HepG2 (cell line): ENCODE measurements around the gene TRIM4. TPM values are rescaled to one million over a fixed set of nuclear protein-coding genes. Genes with fewer than 3 reads are reported as not detected.

Source experiments
- ATAC-seq: fragments of 200-7000 bp; cut with Tn5 transposase; 3 replicates; pipeline ENCODE4 v1.9.1; 2020; ENCODE audit warnings: mild to moderate bottlenecking, moderate library complexity
- BruUV-seq: library from RNA; stranded (reverse); fragments of 400-500 nt; replicated peaks from 2 replicates; lab custom pipeline; 2021; lab: Mats Ljungman, UMichigan
- CTCF ChIA-PET: fragments of 300-600 bp; formaldehyde crosslinking; extraction: SDS; loops from one replicate; lab custom pipeline; 2021; ENCODE audit warnings: low total read pairs, inconsistent platforms, low intra/inter-chr PET ratio; lab: Yijun Ruan, JAX
- POLR2A ChIA-PET: fragments of 350-600 bp; sonication (Branson Sonifier 250); formaldehyde crosslinking; loops from one replicate; lab custom pipeline; 2020; ENCODE audit warnings: antibody characterized with exemption, inconsistent platforms; lab: Yijun Ruan, JAX
- DNase-seq: peaks from one replicate; pipeline ENCODE4 v3.0.0-alpha.2; 2015; ENCODE audit warnings: low spot score
- FAIRE-seq: peaks from 3 replicates; lab custom pipeline; 2011; peaks lifted over from hg19 to GRCh38; lab: Jason Lieb, UNC
- H2AFZ ChIP-seq: one replicate; pipeline ENCODE4 v1.6.1; 2011; ENCODE audit warnings: low read length, inconsistent platforms
- H3K27ac ChIP-seq: fragments of 300-600 bp; 3 replicates; pipeline ENCODE4 v1.8.0; 2011; ENCODE audit warnings: mixed run types, mild to moderate bottlenecking, mixed read lengths, low read length, inconsistent platforms; ENCODE audit not compliant: insufficient read depth; ENCODE audit errors: extremely low read length
- H3K27me3 ChIP-seq, 2 experiments: fragments of 200-600 bp in 1 of 2; 2 replicates in 1 of 2; 3 replicates in 1 of 2; pipeline versions ENCODE4 v1.6.0 to v1.8.0; 2011; ENCODE audit warnings: low read length in 2 of 2, mild to moderate bottlenecking in 2 of 2, moderate library complexity in 2 of 2, inconsistent platforms in 1 of 2; ENCODE audit not compliant: insufficient read depth in 2 of 2, control insufficient read depth in 1 of 2
- H3K36me3 ChIP-seq, 2 experiments: fragments of 200-600 bp in 1 of 2; replicated peaks in 1 of 2; 2 replicates in 1 of 2; 3 replicates in 1 of 2; pipeline versions ENCODE4 v1.5.1 to v1.8.0; 2011; ENCODE audit warnings: low read length in 2 of 2, inconsistent platforms in 1 of 2; ENCODE audit not compliant: insufficient read depth in 2 of 2, control insufficient read depth in 1 of 2
- H3K4me1 ChIP-seq: 2 replicates; pipeline ENCODE4 v1.5.1; 2012; ENCODE audit warnings: low read length, inconsistent platforms; ENCODE audit not compliant: insufficient read depth
- H3K4me2 ChIP-seq: 2 replicates; pipeline ENCODE4 v1.6.0; 2011; ENCODE audit warnings: low read depth, low read length, inconsistent platforms
- H3K4me3 ChIP-seq, 3 experiments: fragments of 200-600 bp in 1 of 3; sonication (generic), shearing (Covaris generic) in 1 of 3; replicated peaks in 1 of 3; 2 replicates each; pipeline ENCODE4 v1.5.1; 2011 to 2016; ENCODE audit warnings: low read length in 3 of 3, inconsistent platforms in 2 of 3, low read depth in 2 of 3, mild to moderate bottlenecking in 2 of 3, control low read depth in 1 of 3, mixed read lengths in 1 of 3; ENCODE audit not compliant: insufficient read depth in 1 of 3
- H3K79me2 ChIP-seq: one replicate; pipeline ENCODE4 v1.6.1; 2011; ENCODE audit warnings: low read length, inconsistent platforms; ENCODE audit not compliant: insufficient read depth
- H3K9ac ChIP-seq: 2 replicates; pipeline ENCODE4 v1.6.0; 2011; ENCODE audit warnings: mild to moderate bottlenecking, low read depth, low read length, inconsistent platforms; ENCODE audit not compliant: insufficient read depth
- H3K9me3 ChIP-seq: 2 replicates; pipeline ENCODE4 v1.5.1; 2012; ENCODE audit warnings: mild to moderate bottlenecking, low read length
- H4K20me1 ChIP-seq: 2 replicates; pipeline ENCODE4 v1.6.0; 2011; ENCODE audit warnings: inconsistent platforms, mild to moderate bottlenecking, low read length, moderate library complexity; ENCODE audit not compliant: insufficient read depth
- GATA4 ChIP-seq: sonication (generic); IDR thresholded peaks from 2 replicates; pipeline ENCODE4 v1.6.1; 2016; ENCODE audit warnings: antibody characterized with exemption, low read depth, borderline replicate concordance
- HOXA5 ChIP-seq: sonication (generic); formaldehyde crosslinking; IDR thresholded peaks from 2 replicates; pipeline ENCODE4 v1.4.0; 2020; ENCODE audit warnings: missing genetic modification reagents
- KDM1A ChIP-seq: IDR thresholded peaks from 2 replicates; pipeline ENCODE4 v1.6.1; 2016; ENCODE audit warnings: missing compliant biosample characterization
- KLF11 ChIP-seq: IDR thresholded peaks from 2 replicates; pipeline ENCODE4 v1.6.1; 2016; ENCODE audit warnings: missing compliant biosample characterization
- KLF15 ChIP-seq: sonication (generic); formaldehyde crosslinking; IDR thresholded peaks from 2 replicates; pipeline ENCODE4 v1.8.1; 2023; ENCODE audit warnings: borderline replicate concordance, mild to moderate bottlenecking, inconsistent platforms, missing genetic modification reagents, mixed read lengths
- MAFK ChIP-seq, 2 experiments: IDR thresholded peaks in 1 of 2; conservative IDR thresholded peaks in 1 of 2; 2 replicates each; pipeline ENCODE4 v1.6.1; 2011; ENCODE audit warnings: improper control_type of control experiment in 2 of 2, low read length in 2 of 2
- PREB ChIP-seq: sonication (generic); formaldehyde crosslinking; IDR thresholded peaks from 2 replicates; pipeline ENCODE4 v1.4.0; 2020; ENCODE audit warnings: missing genetic modification reagents
- SSRP1 ChIP-seq: IDR thresholded peaks from 2 replicates; pipeline ENCODE4 v1.6.1; 2016; ENCODE audit warnings: control low read depth
- ZMAT5 ChIP-seq: sonication (generic); formaldehyde crosslinking; IDR thresholded peaks from 2 replicates; pipeline ENCODE4 v1.5.0; 2020; ENCODE audit warnings: mild to moderate bottlenecking, low read depth, missing genetic modification reagents, borderline replicate concordance
- ZNF704 ChIP-seq: sonication (generic); formaldehyde crosslinking; IDR thresholded peaks from 2 replicates; pipeline ENCODE4 v1.8.1; 2023; ENCODE audit warnings: mild to moderate bottlenecking, inconsistent platforms, moderate library complexity, missing genetic modification reagents, borderline replicate concordance
- ZNF781 ChIP-seq: sonication (generic); formaldehyde crosslinking; IDR thresholded peaks from 2 replicates; pipeline ENCODE4 v1.5.1; 2020; ENCODE audit warnings: borderline replicate concordance, mild to moderate bottlenecking, missing genetic modification reagents; ENCODE audit errors: not compliant biosample characterization
- ZNF792 ChIP-seq: IDR thresholded peaks from 2 replicates; pipeline ENCODE4 v1.6.1; 2016
- WGBS: methylation state at CpG from one replicate; pipeline ENCODE4 v1.1.6; 2017; ENCODE audit warnings: low lambda C conversion rate; 5-methylcytosine and 5-hydroxymethylcytosine counted together
- in situ Hi-C: cut with HindIII; loops from 2 replicates; pipeline ENCODE4 v1.10.0; 2017; ENCODE audit warnings: low pct_unique_long_range_greater_than_20kb; ENCODE audit not compliant: extremely low pct_ligation_motif_present
- intact Hi-C: fragments of 100-400 bp; cut with micrococcal nuclease; formaldehyde crosslinking; loops from one replicate; pipeline ENCODE4 v1.10.0; 2022; ENCODE audit not compliant: unreplicated experiment
- polyA plus RNA-seq, 8 experiments: library from polyadenylated mRNA; depleted of rRNA in 3 of 8; stranded (reverse) in 7 of 8; unstranded in 1 of 8; fragments of >200 nt; fragmentation: Illumina TruSeq in 4 of 8; extraction: Trizol in 4 of 8; gene quantifications; 2 replicates each; pipeline versions ENCODE4 v1.2.1 to v1.2.3, GENCODE V29; 2011 to 2016; ENCODE audit warnings: low read depth in 4 of 8, missing spikeins in 1 of 8, mixed read lengths in 1 of 8; ENCODE audit not compliant: insufficient read depth in 1 of 8
- total RNA-seq, 5 experiments: library from RNA; depleted of rRNA; stranded (reverse); fragments of >200 nt; fragmentation: Illumina TruSeq; extraction: Trizol; gene quantifications; 2 replicates each; pipeline ENCODE4 v1.2.3, GENCODE V29; 2016; ENCODE audit warnings: low read depth in 1 of 5
- TF ChIP-seq, protein P1 (sequence below): IDR thresholded peaks from 2 replicates; pipeline ENCODE4 v1.6.1; 2018; ENCODE audit warnings: missing genetic modification reagents

The TRIM4 gene
- total and polyA plus RNA-seq, 2 of the 13 experiments (the other 11 are each of a cell fraction or from before 2014, with no cell fraction given) = 17.6 to 21.7 TPM

- BruUV-seq = no TSS peak
- intact Hi-C loops = no loop called here
- H3K4me2 ChIP-seq = no peak overlapping the region
- no peak overlapping the region for H2AFZ ChIP-seq
- FAIRE-seq (no peak), DNase-seq (no peak), ATAC-seq (no peak)
- H3K9ac ChIP-seq = no peak overlapping the region
- CTCF ChIA-PET = no interaction called here
- H3K27me3 ChIP-seq = no peaks in the 10 kb centered on the region
- no peak for TF ChIP-seq HOXA5 (CRISPR knock-in tag)
- no peak for TF ChIP-seq KLF11 (CRISPR knock-in tag)
- no peak for TF ChIP-seq ZNF704 (CRISPR knock-in tag)
- TF ChIP-seq SSRP1 = no peak
- TF ChIP-seq MAFK (conservative IDR thresholded peaks at IDR 0.05 in 1 of 2, IDR thresholded peaks at IDR 0.05 in 1 of 2; ENCODE audit: low read length in 2 of 2) = no peak
- no peak for TF ChIP-seq KDM1A (CRISPR knock-in tag)
- no peak for TF ChIP-seq ZNF781 (CRISPR knock-in tag)
- no peak for TF ChIP-seq GATA4
- no peak for TF ChIP-seq KLF15 (CRISPR knock-in tag)
- TF ChIP-seq, protein P1, sequence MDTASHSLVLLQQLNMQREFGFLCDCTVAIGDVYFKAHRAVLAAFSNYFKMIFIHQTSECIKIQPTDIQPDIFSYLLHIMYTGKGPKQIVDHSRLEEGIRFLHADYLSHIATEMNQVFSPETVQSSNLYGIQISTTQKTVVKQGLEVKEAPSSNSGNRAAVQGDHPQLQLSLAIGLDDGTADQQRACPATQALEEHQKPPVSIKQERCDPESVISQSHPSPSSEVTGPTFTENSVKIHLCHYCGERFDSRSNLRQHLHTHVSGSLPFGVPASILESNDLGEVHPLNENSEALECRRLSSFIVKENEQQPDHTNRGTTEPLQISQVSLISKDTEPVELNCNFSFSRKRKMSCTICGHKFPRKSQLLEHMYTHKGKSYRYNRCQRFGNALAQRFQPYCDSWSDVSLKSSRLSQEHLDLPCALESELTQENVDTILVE = no peak
- no peak for TF ChIP-seq PREB (CRISPR knock-in tag)
- no peak for TF ChIP-seq ZNF792 (CRISPR knock-in tag)
- TF ChIP-seq ZMAT5 (CRISPR knock-in tag) = no peak
- H3K4me1 ChIP-seq = peaks cover 13% of the 10 kb centered on the region
- peaks cover 11% of the 10 kb centered on the region for H3K9me3 ChIP-seq
- H3K4me3 ChIP-seq = no peak overlapping the region
- H3K27ac ChIP-seq = no peak overlapping the region
- POLR2A ChIA-PET = interaction anchor here (0.7 kb wide), 1 partner anchor 18 kb away, joined by 4 read pairs; the partner anchor contains the start of gene GJC3
- no peaks in the 10 kb centered on the region for H3K79me2 ChIP-seq
- WGBS = 71% methylated on average over 1 of the region's 1 CpG
- in situ Hi-C loops = no loop called here
- H4K20me1 ChIP-seq = no peaks in the 10 kb centered on the region
- H3K36me3 ChIP-seq = no peaks in the 10 kb centered on the region
Measured at GRCh38 chr7:99947608-99948007, 28.3 kb upstream of the TRIM4 start.
